ENCODE data around the gene LGALS7B. TPM values are rescaled to one million over a fixed set of nuclear protein-coding genes. Genes with fewer than 3 reads are reported as not detected.
"Not testable (repeated sequence)": the region's sequence is repeated elsewhere in the genome, so short reads cannot be mapped to it uniquely, and the experiment has no call there.

The LGALS7B gene
- total RNA-seq, 1 donor from 2014 or later, result not detected

DNA sequence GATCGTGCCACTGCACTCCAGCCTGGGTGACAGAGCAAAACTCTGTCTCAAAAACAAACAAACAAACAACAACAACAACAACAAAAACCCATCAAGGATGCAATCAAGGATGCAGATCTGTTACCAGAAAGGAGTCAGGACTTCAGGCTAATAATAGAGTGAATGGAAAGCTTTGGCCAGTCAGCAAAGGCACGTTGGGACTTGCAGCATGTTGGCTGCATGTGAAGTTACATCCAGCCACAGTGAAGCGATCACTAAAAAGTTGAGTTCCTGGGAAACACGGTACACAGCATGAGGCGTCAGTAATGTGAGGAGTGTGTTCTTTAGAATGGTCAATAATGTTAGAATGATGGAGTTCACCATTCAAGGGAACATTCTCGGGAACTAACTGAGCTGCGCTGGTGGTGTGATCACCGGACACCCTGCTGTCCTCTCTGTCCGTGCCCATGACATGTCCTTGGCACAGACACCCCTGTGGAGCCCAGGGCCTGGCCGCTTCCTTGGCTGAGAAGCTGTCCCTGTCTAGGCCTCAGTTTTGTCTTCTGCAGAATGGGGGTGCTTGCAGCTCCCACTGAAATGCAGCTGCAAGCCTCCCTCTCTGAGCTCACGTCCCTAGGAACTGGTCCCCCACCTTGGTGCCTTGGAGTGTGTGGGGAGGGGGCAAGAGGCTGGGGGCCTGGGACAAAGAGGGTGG lies 2.3 kb upstream of the LGALS7B start:
- no peaks in the 10 kb centered on the region for H3K4me1 ChIP-seq (ENCODE audit: insufficient read depth, low read length)
- H3K9me3 Mint-ChIP-seq (ENCODE audit: unreplicated experiment), result peaks cover 3% of the 10 kb centered on the region
- H3K36me3 Mint-ChIP-seq (ENCODE audit: low read depth, unreplicated experiment), result no peaks in the 10 kb centered on the region
- no peaks in the 10 kb centered on the region for H3K79me2 ChIP-seq (ENCODE audit: insufficient read depth, low read length)
- no peaks in the 10 kb centered on the region for H3K36me3 ChIP-seq (ENCODE audit: insufficient read depth, low read length)
- no peak overlapping the region for H2AFZ ChIP-seq (ENCODE audit: low read depth, low read length)
- DNase-seq (ENCODE audit: low read depth) (no peak), FAIRE-seq (no peak)
- no peak overlapping the region for H3K4me2 ChIP-seq (ENCODE audit: low read length)
- no peaks in the 10 kb centered on the region for H4K20me1 ChIP-seq (ENCODE audit: insufficient read depth, low read length)
- no peak overlapping the region for H3K4me3 ChIP-seq (ENCODE audit: insufficient read depth, low read depth, low read length)
- no peak overlapping the region for H3K27ac Mint-ChIP-seq (ENCODE audit: unreplicated experiment)
- H3K27me3 ChIP-seq (ENCODE audit: insufficient read depth, low read length), result peaks cover under 1% of the 10 kb centered on the region
- no peak overlapping the region for H3K27ac ChIP-seq (ENCODE audit: low read depth, low read length)
- no peaks in the 10 kb centered on the region for H3K9me3 ChIP-seq (ENCODE audit: insufficient read depth, low read depth, low read length)
- TF ChIP-seq CTCF (IDR thresholded peaks at IDR 0.05; ENCODE audit: insufficient read depth, low read depth, low read length) (no peak), EZH2 (IDR thresholded peaks at IDR 0.05; ENCODE audit: insufficient read depth, low read length) (no peak)
- H3K9ac ChIP-seq (ENCODE audit: low read length), result no peak overlapping the region
- H3K4me3 Mint-ChIP-seq (ENCODE audit: unreplicated experiment), result no peak overlapping the region
- no peaks in the 10 kb centered on the region for H3K4me1 Mint-ChIP-seq (ENCODE audit: low read depth, unreplicated experiment)
- H3K27me3 Mint-ChIP-seq (ENCODE audit: low read depth, unreplicated experiment), result peaks cover 4% of the 10 kb centered on the region

DNA sequence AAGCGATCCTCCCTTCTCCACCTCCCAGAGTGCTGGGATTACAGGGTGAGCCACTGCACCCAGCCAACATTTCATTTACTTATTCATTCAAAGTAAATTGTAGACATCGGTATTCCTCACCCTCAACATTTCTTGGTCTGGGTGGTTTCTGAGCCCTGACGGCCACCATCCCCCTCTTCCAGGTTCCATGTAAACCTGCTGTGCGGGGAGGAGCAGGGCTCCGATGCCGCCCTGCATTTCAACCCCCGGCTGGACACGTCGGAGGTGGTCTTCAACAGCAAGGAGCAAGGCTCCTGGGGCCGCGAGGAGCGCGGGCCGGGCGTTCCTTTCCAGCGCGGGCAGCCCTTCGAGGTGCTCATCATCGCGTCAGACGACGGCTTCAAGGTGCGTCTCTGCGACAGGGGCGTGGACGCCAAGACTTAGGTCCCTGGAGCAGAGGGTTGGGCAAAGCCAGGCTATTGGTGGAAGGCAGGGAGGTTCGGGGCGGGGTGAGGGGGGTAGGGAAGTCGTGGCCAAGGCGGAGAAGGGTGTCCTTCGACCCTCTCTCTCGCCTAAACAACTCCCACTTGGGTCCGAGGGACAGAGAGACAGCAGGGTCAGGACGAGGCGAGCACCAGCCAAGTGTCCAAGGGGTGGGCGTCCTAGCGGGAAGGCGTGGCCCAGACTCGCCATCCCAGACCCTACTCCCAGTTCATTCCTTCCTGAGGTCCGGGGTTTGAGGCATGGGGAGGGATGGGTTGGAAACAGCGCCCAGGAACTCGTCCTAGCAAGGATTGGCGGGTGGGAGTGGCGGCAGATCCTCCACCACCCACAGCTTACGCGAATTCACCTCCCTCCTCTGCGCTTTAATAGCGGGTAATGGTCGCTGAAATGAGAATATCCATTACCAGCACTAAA lies 1.8 kb downstream of the LGALS7B start:
- peak overlapping the region; percentile 59 for H3K4me2 ChIP-seq (ENCODE audit: low read length)
- not testable (repeated sequence) for H3K27me3 Mint-ChIP-seq (ENCODE audit: low read depth, unreplicated experiment); H3K27ac Mint-ChIP-seq (ENCODE audit: unreplicated experiment); H3K9me3 ChIP-seq (ENCODE audit: insufficient read depth, low read depth, low read length); H4K20me1 ChIP-seq (ENCODE audit: insufficient read depth, low read length); H3K4me3 Mint-ChIP-seq (ENCODE audit: unreplicated experiment); DNase-seq (ENCODE audit: low read depth); H3K36me3 Mint-ChIP-seq (ENCODE audit: low read depth, unreplicated experiment); FAIRE-seq; H3K79me2 ChIP-seq (ENCODE audit: insufficient read depth, low read length); H3K36me3 ChIP-seq (ENCODE audit: insufficient read depth, low read length); H3K4me1 Mint-ChIP-seq (ENCODE audit: low read depth, unreplicated experiment); H3K4me1 ChIP-seq (ENCODE audit: insufficient read depth, low read length); H3K27me3 ChIP-seq (ENCODE audit: insufficient read depth, low read length); H3K9ac ChIP-seq (ENCODE audit: low read length); H3K4me3 ChIP-seq (ENCODE audit: insufficient read depth, low read depth, low read length); H3K27ac ChIP-seq (ENCODE audit: low read depth, low read length); H3K9me3 Mint-ChIP-seq (ENCODE audit: unreplicated experiment)
- peak overlapping the region; percentile 50 for H2AFZ ChIP-seq (ENCODE audit: low read depth, low read length)

- not testable (repeated sequence) for H3K9ac ChIP-seq (ENCODE audit: low read length); H3K4me1 Mint-ChIP-seq (ENCODE audit: low read depth, unreplicated experiment); H3K4me3 ChIP-seq (ENCODE audit: insufficient read depth, low read depth, low read length); H3K27ac ChIP-seq (ENCODE audit: low read depth, low read length); H4K20me1 ChIP-seq (ENCODE audit: insufficient read depth, low read length); H3K79me2 ChIP-seq (ENCODE audit: insufficient read depth, low read length); H3K27me3 ChIP-seq (ENCODE audit: insufficient read depth, low read length); H3K27me3 Mint-ChIP-seq (ENCODE audit: low read depth, unreplicated experiment); H3K9me3 ChIP-seq (ENCODE audit: insufficient read depth, low read depth, low read length); H3K9me3 Mint-ChIP-seq (ENCODE audit: unreplicated experiment); H3K4me1 ChIP-seq (ENCODE audit: insufficient read depth, low read length); H3K36me3 ChIP-seq (ENCODE audit: insufficient read depth, low read length); H3K36me3 Mint-ChIP-seq (ENCODE audit: low read depth, unreplicated experiment); H3K4me3 Mint-ChIP-seq (ENCODE audit: unreplicated experiment); H3K27ac Mint-ChIP-seq (ENCODE audit: unreplicated experiment); DNase-seq (ENCODE audit: low read depth)
- Histone ChIP-seq H3K4me2 (ENCODE audit: low read length) (peak overlapping the region; percentile 59), H2AFZ (ENCODE audit: low read depth, low read length) (peak overlapping the region; percentile 50)
- FAIRE-seq, result peak; percentile 73
Observed at GRCh38 chr19:38791451-38792064, 2.6 kb downstream of the LGALS7B start.
